GM19043 (cell line): ENCODE data around the gene CLTB.
A peak's percentile ranks its signal among the peaks of the same experiment; 100 is the strongest.

Experiments
- ATAC-seq: cut with Tn5 transposase; IDR thresholded peaks from one replicate; pipeline ENCODE4 v1.9.1; 2021; ENCODE audit warnings: low read depth; ENCODE audit not compliant: unreplicated experiment

CLTB gene

DNA sequence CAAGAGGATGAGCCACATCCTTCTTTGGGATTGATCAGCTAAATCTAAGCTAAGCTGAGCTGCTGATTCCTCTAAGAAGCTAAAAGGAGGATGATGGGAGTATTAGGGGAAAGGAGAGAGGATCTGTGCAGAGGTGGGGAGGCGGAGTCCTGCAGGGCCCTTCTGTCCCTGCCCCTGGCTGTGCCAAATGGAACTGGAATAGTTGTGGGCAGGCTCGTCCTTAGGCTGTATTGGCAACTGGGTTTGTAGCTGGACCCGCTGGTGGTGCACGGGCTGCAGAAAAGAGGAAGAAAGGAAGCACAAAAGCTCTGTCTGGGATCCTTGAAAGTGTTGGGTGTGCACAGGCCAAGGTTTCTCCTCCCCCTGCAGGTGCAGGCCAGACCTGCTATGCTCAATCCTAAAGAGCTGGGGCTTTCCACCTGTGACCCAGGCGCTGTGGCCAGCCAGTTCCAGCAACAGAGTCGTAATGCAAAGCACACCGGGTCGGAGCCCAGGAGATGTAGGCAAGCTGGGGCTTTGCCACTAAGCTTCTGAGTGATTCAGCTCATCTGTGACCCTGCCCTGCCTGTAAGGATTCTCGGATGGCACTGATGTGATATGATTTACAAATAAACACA is 9.8 kb downstream of the CLTB start:
- no peak for ATAC-seq

DNA sequence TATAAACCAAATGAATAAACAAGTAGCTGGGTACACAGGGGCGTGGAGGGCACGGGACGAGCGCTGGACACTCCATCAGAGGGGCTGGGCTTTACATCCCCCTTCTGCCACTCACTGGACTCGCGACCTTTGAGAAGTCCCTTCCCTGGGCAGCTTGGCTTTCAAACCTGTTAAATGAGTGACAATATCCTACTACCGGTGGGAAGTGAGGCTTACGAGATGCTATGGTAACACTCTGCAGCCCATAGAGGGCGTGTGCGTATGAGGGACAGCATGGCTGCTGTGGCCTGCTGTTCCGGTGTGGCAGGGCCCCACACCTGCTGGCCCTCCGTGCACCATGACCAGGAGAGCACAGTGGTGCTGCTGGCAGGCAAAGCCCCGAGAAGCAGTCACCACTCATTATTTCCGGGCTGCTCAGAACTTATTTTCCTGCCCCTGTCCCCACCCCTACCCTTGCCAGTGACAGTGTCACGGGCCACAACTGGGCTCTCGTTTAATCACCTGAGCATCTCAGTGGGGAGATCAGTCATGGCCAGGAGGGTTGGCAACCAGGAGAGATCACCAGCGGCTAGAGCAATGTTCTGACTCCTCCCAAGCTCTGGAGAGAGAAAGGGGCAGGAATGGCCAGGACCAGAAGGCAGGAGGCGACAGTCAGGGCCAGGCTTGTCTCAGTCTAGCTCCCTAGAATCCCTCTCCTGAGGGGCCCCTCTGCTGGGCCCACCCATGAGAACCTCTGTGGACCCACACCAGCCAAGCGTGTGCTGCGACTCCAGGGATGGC is 10.5 kb downstream of the CLTB start:
- ATAC-seq: no peak

DNA sequence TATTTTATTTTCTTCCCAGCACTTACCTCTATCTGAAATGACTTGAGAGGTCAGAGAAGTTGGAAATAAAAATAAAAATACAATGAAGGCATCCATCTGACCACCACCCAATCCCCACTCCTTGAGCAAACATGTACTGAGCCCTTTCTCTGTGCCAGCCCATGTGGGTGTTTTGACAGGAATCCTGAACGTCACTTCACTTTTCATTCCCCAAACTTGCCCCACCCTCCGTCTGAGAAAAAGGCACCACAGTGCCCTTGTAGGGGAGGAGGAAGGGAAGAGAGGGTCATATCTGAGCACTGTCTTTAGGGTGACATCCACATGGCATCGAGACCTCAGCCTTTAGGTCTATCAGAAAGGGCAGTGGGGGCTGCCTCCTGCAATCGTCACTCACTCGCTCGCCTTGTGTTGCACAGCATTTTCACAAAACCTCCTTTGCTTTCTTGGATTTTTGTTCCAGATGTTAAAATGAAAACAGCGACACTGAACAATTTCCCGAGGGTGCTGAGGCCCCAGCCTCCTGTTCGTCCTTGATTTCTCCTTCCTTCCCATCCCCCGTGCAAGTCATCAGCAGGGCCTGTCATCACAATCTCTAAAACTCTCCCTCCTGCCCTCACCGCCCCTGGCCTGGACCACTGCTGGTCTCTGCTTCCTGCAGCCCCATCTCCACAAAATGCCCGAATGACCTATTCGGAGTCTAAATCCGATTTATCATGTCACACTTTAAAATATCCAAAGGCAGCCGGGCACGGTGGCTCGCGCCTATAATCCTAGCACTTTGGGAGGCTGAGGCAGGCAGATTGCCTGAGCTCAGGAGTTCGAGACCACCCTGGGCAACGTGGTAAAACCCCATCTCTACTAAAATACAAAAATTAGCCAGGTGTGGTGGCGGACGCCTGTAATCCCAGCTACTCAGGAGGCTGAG is 14.8 kb downstream of the CLTB start:
- no peak for ATAC-seq

DNA sequence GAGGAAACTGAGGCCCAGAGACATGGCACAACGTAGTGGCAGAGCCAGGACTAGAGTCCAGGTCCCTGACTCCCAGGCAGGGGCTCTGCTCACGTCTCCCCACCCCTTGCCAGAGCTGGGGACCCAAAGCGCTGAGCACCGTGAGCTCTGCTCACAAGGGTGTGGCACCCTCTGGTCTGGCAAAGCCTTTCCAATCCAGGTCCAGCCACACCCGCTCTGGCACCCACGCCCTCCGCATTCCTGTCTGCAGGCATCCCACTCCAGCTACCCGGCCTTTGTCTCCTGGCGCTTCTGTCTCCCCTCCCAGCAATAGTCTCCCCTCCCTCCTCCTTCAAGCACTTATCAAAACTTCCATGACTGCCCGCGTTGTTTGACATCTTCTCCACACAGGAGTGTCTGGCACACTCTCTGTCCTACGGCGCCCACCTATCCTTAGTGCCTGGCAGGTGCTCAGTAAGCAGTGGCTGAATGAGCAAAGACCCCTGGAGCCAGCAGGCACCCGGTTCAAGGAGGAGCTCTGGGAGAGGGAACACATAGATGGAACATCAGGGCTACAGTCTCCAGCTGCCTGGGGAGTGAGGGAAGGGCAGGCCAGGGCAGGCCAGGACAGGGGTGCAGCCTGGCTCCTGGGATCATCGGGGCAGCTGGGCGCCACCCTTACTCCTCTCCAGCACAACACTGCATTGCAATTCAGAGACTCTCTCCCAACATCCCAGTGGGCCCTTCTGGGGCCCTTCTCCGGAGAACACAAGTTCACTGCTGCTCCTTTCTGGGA is 15.8 kb downstream of the CLTB start:
- ATAC-seq: no peak

DNA sequence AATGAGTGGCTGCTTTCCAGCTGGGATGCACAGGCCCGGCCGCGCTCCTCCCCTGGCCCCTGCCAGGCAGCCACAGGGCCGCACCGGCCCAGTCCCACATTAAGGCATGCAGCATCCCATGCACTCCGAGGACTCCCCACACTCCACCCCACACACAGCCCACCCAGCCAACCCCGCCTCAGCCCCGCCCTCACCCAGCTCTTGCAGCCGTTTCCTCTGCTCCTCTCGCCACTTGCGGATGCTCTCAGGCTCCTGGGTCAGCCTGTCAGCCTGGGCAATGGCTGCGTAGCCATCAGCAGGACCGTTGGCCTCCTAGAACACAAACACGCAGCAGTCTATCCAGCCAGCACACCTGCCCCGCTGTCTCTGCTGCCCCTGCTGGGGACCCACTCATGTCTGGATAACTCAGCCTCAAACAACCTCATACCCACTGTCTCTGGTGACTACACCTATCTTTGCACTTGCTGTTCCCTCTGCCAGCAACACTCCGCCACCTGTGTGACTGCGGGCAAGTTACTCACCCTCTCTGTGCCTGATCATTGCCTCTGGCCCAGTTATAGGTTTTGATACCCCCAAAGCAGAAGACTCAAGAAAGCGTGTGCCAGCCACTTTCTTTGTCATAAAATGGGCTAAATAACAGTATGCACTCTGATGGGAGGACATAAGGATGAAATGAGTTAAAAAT is 18.5 kb downstream of the CLTB start:
- ATAC-seq: no peak

DNA sequence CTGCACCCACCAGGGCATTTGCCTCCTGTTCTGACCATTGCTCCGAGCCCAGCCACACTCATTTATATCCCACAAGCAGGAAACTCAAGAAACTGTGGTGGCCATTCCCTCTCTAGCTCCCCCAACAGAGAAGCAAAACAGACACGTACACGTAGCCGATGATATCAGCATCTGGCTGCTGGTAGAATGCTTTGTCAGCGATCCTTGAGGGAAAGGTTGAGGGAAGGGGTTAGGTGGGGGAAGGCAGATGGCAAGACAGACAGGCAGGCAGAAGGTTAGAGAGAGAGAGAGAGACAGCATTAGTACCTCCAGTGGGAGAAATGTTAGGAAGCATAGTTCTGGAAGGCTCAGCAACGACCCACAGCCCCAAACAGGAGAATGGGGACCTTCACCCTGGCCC is 20.0 kb downstream of the CLTB start:
- ATAC-seq: no peak

DNA sequence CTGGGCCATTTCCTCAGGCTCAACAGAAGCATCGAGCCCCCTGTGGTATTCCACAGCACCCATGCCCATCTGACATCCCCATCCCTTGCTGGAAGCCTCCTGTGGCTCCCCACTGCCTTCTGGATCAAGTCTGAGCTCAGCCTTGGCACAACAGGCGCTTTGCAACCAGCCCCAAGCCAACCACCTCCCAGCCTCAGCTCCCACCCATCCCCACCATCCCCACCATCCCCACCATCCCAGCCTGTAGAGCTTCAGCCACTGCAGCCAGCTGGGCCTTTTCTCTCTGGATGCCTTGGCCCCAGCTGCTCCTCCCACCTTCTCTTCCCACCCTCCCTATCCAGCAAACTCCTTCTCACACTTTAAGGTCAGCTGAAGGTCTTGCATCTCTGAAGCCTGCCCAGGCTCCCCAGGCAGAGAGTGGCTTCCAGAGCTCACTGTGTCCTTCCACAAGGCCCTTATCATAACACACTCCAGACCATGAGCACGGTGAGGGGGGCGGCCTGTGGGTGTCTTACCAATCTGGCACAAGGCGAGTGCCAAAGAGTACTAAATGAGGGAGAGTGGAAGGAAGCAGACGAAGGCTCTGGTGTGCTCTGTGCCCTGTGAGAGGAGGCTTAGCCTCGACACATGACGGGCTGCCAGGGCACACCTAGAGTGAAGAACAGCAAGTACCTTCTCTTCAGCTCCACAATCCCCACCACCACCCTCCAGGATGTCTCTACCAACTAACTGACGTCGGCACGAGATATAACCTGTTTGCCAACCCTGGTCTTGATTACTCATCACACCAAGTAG is 21.3 kb downstream of the CLTB start:
- no peak for ATAC-seq

DNA sequence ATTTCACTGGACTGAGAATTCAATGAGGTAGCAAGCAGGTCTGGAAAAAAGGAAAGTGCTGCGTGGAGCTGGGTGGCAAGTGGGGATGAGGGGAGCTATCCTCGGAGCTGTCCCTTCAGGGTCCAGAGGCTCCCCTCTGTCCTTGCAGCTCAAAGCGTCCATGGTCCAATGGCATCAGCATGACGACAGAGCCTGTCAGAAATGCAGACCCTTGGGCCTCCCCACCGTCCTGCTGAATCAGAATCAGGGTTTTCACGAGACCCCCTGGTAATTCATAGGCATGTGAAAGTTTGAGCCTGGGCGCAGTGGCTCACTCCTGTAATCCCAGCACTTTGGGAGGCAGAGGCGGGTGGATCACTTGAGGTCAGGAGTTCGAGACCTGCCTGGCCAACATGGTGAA is 22.2 kb downstream of the CLTB start:
- no peak for ATAC-seq

DNA sequence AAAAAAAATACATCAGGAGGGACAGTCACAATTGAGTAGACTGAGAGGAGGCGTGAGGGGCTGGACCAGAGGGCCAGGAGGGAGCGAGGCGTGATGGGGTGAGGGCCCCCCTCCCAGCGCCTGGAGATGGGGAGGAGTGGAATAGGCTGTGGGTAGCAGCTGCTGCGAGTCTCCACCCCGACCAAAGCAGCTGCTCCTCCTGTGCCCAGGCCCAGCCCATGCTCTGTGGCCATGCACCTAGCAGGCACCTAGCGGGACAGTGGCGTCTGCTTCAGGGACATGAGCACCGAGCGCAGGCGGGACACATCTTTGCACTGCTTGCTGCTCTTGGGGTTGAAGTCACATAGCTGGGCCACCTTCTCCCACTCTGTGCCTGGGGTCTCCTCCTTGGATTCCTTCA is 23.8 kb downstream of the CLTB start:
- ATAC-seq: no peak

DNA sequence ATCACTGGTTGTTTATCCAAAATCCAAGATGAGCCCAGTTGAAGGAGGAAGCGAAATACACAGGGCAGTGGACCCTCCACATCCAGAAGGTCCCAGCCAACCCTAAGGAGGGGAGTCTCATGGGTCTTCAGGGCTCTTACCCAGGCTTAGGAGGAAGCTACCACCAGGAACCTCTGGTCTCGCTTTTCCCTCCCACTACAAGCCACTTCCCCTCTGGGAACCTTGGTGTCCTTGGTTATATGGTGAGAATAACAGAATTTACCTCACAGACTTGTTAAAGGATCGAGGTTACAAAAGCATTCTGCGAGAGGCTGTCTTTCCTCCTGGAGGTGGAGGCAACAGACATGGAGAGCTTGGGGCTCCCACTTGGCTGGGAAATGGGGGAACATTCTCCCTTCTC is 24.3 kb downstream of the CLTB start:
- ATAC-seq: no peak

DNA sequence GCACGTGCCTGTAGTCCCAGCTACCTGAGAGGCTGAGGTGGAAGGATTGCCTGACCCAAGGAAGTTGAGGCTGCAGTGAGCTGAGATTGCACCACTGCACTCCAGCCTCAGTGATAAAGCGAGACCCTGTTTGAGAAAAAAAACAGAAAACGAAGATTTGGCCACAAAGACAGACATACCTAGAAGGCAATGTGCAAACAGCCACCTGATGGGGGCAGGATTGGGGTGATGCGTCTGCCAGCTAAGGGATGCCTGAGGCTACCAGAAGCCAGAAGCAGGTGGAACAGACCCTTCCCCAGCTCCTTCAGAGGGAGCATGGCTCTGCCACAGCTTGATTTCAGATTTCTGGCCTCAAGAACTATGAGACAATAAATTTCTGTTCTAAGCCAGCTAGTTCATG is 24.9 kb downstream of the CLTB start:
- ATAC-seq: no peak

DNA sequence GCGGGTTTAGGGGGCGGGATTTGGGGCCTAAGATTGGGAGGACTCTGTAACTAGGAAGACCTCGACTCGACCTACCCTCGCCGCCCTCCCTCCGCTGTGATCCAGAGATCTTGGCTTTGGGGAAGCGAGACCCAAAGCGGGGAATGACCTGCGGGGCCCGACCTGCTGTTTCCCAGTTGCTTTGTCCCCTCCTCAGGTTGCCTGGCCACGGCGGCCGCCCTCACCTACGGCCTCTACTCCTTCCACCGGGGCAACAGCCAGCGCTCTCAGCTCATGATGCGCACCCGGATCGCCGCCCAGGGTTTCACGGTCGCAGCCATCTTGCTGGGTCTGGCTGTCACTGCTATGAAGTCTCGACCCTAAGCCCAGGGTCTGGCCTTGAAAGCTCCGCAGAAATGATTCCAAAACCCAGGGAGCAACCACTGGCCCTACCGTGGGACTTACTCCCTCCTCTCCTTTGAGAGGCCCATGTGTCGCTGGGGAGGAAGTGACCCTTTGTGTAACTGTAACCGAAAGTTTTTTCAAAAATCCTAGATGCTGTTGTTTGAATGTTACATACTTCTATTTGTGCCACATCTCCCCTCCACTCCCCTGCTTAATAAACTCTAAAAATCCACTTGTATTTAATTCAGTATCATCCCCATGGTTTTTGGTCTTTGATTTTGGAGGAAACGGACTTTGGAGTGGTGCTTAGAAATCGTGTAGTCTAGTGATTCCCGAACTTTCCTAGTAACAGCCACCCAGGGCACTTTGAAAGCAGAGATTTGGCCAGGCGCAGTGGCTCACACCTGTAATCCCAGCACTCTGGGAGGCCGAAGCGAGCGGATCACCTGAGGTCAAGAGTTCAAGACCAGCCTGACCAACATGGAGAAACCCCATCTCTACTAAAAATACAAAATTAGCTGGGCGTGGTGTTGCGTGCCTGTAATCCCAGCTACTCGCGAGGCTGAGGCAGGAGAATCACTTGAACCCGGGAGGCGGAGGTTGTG is 26.9 kb downstream of the CLTB start:
- peak; percentile 29 for ATAC-seq

DNA sequence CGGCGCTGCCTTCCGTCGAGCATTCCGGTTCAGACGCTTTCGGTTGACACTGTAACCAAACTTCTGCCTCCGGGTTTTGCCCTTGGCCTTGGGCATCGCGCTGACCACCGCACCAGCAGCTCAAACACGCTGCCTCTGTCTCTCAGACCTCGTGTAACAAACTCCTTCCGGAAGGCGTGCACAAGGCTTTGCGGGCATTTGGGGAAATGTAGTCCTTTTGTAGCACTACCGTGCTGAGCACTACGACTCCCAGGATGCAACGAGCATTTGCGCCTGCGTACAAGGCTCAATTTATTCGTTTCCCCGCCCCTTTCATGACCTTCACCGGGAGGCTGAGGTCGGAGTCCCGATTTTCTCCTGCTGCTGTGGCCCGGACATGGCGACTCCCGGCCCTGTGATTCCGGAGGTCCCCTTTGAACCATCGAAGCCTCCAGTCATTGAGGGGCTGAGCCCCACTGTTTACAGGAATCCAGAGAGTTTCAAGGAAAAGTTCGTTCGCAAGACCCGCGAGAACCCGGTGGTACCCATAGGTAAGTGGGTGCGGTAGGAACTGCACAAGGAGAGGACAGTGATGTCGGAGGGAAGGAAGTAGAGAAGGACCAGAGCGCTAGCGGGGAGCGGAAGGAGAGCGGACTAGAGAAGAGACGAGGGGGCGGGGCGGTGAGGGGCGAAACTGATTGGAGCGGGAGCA is 27.8 kb downstream of the CLTB start, which contains the start of the genes HIGD2A and NOP16:
TSS of gene HIGD2A (plus strand) at position 308 of the 691 bp plus-strand sequence. CDS start at position 377, 69 bp downstream.
TSS of gene NOP16 (minus strand) at position 155 of the 691 bp plus-strand sequence. CDS start at position 96, 59 bp downstream.
- ATAC-seq: peak; percentile 84

DNA sequence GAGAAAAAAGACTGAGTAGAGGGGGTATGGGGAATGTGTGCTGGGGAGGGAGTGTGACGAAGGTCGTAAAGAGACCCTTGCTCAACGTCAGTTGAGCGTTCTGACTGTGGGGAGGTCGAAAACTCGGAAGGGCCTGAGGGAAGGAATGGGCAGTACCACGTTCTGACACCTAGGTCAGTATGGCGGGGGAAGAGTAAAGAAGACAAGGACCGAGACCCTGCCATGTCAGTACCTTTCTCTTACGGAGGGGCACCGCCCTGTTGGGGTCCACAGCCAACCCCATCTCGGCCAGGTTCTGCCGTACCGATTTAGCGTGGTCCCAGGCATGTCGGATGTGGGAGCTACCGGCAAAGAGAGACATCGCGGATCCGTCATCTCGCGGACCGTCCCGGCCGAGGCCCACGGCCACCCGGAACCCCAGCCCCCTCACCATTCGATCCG is 28.3 kb downstream of the CLTB start:
- ATAC-seq: no peak

DNA sequence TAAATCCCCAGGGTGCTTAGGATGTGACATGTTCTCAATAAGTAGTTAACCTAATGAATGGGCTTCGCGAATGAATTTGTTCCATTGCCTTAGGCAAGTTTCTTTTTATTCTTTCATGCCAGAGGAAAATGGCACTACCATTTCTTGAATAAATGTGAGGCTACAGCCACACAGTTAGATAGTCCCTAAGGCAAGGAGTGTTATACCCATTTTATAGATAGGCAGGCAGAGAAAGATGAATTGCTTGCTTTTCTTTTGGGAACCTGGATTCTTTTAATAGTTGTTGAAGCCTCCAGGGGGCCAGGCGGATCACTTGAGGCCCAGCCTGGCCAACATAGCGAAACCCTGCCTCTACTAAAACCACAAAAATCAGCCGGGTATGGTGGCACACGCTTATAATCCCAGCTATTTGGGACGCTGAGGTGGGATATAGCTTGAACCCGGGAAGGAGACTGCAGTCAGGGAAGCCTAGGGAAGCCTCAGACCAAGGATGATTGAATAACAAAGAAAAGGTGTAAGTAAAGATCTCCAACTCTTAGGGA is 28.9 kb downstream of the CLTB start:
- ATAC-seq: no peak

DNA sequence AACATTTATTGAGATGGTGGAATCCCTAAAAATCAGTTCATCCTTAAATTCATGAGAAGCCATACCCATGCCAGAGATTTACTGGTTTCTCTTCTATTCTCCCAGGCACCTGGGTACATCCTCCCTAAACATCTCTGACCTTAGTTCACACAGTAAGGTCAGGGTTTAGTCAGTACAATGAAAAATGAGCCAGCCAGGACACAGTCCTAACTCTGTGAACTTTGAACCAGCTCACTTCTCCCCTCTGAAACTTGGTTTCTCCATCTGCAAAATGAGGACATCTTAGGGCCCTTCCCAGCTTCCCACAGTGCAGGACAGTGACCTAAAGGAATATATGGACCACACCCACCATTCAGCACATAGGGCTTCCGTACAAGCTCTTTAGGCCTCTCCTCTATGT is 29.8 kb downstream of the CLTB start:
- no peak for ATAC-seq

DNA sequence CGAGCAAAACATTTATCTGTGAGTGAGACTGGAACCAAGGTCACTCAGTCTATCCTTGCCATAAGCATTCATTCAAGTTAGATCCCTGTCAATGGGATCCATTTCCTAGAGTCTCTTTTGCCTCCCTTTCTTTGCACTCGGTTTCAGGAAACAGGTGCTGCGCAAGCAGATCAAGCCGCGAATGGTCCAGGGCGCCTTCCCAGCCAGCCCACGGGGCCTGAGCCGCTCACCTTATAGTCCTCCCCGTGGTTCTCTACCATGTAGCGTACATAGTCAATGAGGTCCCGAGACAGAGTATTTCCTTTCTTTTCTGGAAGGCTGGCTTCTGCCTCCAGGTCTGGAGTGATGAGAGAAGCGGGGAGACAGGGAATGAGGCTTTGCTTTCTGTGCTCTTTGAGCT is 31.3 kb downstream of the CLTB start:
- ATAC-seq: no peak
